HEK293T (cell line): ENCODE results near the gene ALPK1.

Experiments
- NFRKB ChIP-seq: fragments of 450-650 bp; IDR thresholded peaks from 2 replicates; pipeline ENCODE4 v1.6.1; 2016; ENCODE audit warnings: mild to moderate bottlenecking, moderate library complexity
- SP1 ChIP-seq: fragments of 450-650 bp; IDR thresholded peaks from 2 replicates; pipeline ENCODE4 v1.6.1; 2017
- SUZ12 ChIP-seq: fragments of 450-650 bp; IDR thresholded peaks from 2 replicates; pipeline ENCODE4 v1.6.1; 2016; ENCODE audit warnings: mild to moderate bottlenecking
- ZNF384 ChIP-seq: fragments of 450-650 bp; IDR thresholded peaks from 2 replicates; pipeline ENCODE4 v1.6.1; 2016

DNA sequence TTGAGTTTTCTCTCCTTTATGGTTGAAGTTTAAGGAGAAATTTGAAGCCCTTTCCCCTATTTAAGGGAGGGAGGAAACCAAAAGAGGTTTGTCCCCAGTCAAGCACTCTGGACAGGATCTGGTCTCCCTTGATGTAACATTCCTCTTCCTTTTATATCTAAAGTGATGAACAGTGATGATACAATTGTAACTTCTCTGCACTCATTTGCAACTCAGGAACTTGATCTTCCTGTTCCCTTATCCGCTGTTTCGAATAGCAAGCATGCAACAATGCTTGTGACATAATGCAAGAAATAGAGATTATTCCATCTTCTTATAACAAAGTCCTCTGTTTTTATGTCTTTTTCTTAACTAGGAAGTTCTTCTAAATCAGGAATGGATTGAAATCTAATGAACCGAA, 18.3 kb downstream of the ALPK1 start:
- TF ChIP-seq NFRKB (no peak), ZNF384 (no peak), SP1 (no peak), SUZ12 (no peak)
